Sigmoid colon (tissue), 4 donors: ENCODE data around the gene TOMM7.

Source experiments
- EP300 ChIP-seq, 4 donors: sonication (generic); formaldehyde crosslinking; IDR thresholded peaks; one replicate each; pipeline ENCODE4 v1.6.1; 2017; ENCODE audit warnings: antibody characterized with exemption in 4 of 4
- POLR2A ChIP-seq, 2 donors: fragments of 450-650 bp; IDR thresholded peaks; one replicate each; pipeline ENCODE4 v1.6.1; 2016; ENCODE audit warnings: antibody characterized with exemption in 2 of 2, mild to moderate bottlenecking in 2 of 2, moderate library complexity in 2 of 2
- POLR2AphosphoS5 ChIP-seq, 4 donors: sonication (generic); formaldehyde crosslinking; IDR thresholded peaks; one replicate each; pipeline ENCODE4 v1.6.1; 2017; ENCODE audit warnings: antibody characterized with exemption in 4 of 4
- TF ChIP-seq, protein P1 (sequence below), 4 experiments: fragments of 450-650 bp in 3 of 4; fragments of 200-600 bp in 1 of 4; IDR thresholded peaks; one replicate each; pipeline ENCODE4 v1.5.1; 2016 to 2019; ENCODE audit warnings: antibody characterized with exemption in 4 of 4, mild to moderate bottlenecking in 3 of 4, moderate library complexity in 2 of 4

DNA sequence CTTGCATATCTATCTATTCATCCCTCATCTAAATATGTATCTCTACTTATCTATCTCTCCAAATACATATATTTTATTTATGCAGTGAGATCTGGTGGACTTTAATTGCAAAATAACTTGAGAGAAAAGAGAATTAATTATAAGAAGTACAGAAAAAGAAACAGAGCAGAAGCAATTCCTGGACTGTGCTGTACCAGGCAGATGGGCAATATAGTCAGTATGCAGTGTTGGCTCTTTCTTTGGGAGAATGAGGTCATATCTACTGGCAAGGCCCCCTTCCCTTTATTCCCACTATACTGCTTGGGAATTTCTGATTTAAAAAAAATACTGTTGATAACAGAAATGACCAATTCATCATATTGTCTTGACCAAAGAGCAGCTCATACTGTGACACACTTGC, 49.0 kb upstream of the TOMM7 start:
- TF ChIP-seq, protein P1, sequence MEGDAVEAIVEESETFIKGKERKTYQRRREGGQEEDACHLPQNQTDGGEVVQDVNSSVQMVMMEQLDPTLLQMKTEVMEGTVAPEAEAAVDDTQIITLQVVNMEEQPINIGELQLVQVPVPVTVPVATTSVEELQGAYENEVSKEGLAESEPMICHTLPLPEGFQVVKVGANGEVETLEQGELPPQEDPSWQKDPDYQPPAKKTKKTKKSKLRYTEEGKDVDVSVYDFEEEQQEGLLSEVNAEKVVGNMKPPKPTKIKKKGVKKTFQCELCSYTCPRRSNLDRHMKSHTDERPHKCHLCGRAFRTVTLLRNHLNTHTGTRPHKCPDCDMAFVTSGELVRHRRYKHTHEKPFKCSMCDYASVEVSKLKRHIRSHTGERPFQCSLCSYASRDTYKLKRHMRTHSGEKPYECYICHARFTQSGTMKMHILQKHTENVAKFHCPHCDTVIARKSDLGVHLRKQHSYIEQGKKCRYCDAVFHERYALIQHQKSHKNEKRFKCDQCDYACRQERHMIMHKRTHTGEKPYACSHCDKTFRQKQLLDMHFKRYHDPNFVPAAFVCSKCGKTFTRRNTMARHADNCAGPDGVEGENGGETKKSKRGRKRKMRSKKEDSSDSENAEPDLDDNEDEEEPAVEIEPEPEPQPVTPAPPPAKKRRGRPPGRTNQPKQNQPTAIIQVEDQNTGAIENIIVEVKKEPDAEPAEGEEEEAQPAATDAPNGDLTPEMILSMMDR (IDR thresholded peaks at IDR 0.05), result no peak
- TF ChIP-seq POLR2A (IDR thresholded peaks at IDR 0.05) (no peak), POLR2AphosphoS5 (IDR thresholded peaks at IDR 0.05) (no peak), EP300 (IDR thresholded peaks at IDR 0.05) (no peak)
